T1000 (cell line): ENCODE results near the gene KRTAP4-7.
"Not testable (repeated sequence)": the region's sequence is repeated elsewhere in the genome, so short reads cannot be mapped to it uniquely, and the experiment has no call there.

ENCODE experiments used
- DNase-seq: peaks from one replicate; lab custom pipeline; 2025; ENCODE audit warnings: mixed read lengths; lab: John Stamatoyannopoulos, UW

KRTAP4-7 gene

GRCh38 chr17:41108728-41109386, 24.9 kb downstream of the KRTAP4-7 start:
- DNase-seq = not testable (repeated sequence)

GRCh38 chr17:41111151-41111885, 27.4 kb downstream of the KRTAP4-7 start:
- DNase-seq = no peak

- DNase-seq = no peak
Measured at GRCh38 chr17:41116297-41116696, 32.3 kb downstream of the KRTAP4-7 start.

- DNase-seq = not testable (repeated sequence)
Measured at GRCh38 chr17:41117846-41118386, 34.0 kb downstream of the KRTAP4-7 start, which contains the start of gene KRTAP4-11. KRTAP4-11 (minus strand) TSS chr17:41118373; CDS start chr17:41118315, 58 bp downstream.

- DNase-seq = no peak
Measured at GRCh38 chr17:41118721-41119120, 34.8 kb downstream of the KRTAP4-7 start.

GRCh38 chr17:41119696-41120690, 36.0 kb downstream of the KRTAP4-7 start:
- DNase-seq = not testable (repeated sequence)

- DNase-seq = no peak
Measured at GRCh38 chr17:41121742-41122141, 37.8 kb downstream of the KRTAP4-7 start.

- DNase-seq = not testable (repeated sequence)
Measured at GRCh38 chr17:41123292-41123990, 39.5 kb downstream of the KRTAP4-7 start.

GRCh38 chr17:41123991-41124371, 40.0 kb downstream of the KRTAP4-7 start, which contains the start of gene KRTAP4-12:
KRTAP4-12 (minus strand) TSS chr17:41124182; CDS start chr17:41124122, 60 bp downstream.
- not testable (repeated sequence) for DNase-seq

GRCh38 chr17:41125064-41125463, 41.1 kb downstream of the KRTAP4-7 start:
- DNase-seq = no peak

- no peak for DNase-seq
Measured at GRCh38 chr17:41126412-41126811, 42.5 kb downstream of the KRTAP4-7 start.

GRCh38 chr17:41127371-41127770, 43.4 kb downstream of the KRTAP4-7 start:
- no peak for DNase-seq

GRCh38 chr17:41131979-41132378, 48.0 kb downstream of the KRTAP4-7 start:
- DNase-seq = no peak

GRCh38 chr17:41133880-41134735, 50.2 kb downstream of the KRTAP4-7 start:
- DNase-seq = no peak
